NCI-H2196 treated with DMSO at 0.1 percent for 48 hours (cell line): ENCODE data around the gene KRT79.

Experiments used
- DNase-seq: peaks from one replicate; lab custom pipeline; 2025; ENCODE audit not compliant: unreplicated experiment; lab: John Stamatoyannopoulos, UW

KRT79 gene

GRCh38 chr12:52791271-52792184 lies 42.6 kb downstream of the KRT79 start:
- DNase-seq, result no peak

GRCh38 chr12:52790427-52791270 lies 43.5 kb downstream of the KRT79 start:
- no peak for DNase-seq

GRCh38 chr12:52789637-52790426 lies 44.3 kb downstream of the KRT79 start:
- DNase-seq, result no peak

- DNase-seq, result no peak
Observed at GRCh38 chr12:52788876-52789636, 45.1 kb downstream of the KRT79 start.

- no peak for DNase-seq
Observed at GRCh38 chr12:52788192-52788875, 45.8 kb downstream of the KRT79 start.

GRCh38 chr12:52787324-52788191 lies 46.6 kb downstream of the KRT79 start:
- DNase-seq, result no peak

GRCh38 chr12:52784909-52785308 lies 49.2 kb downstream of the KRT79 start:
- DNase-seq, result no peak

- no peak for DNase-seq
Observed at GRCh38 chr12:52783563-52784316, 50.4 kb downstream of the KRT79 start.

- DNase-seq, result no peak
Observed at GRCh38 chr12:52782502-52782901, 51.6 kb downstream of the KRT79 start.

GRCh38 chr12:52781399-52782082 lies 52.6 kb downstream of the KRT79 start:
- DNase-seq, result no peak

GRCh38 chr12:52779914-52780313 lies 54.2 kb downstream of the KRT79 start:
- no peak for DNase-seq

- DNase-seq, result no peak
Observed at GRCh38 chr12:52778833-52779232, 55.3 kb downstream of the KRT79 start.

- no peak for DNase-seq
Observed at GRCh38 chr12:52777566-52777965, 56.5 kb downstream of the KRT79 start.

- no peak for DNase-seq
Observed at GRCh38 chr12:52776913-52777395, 57.2 kb downstream of the KRT79 start, which contains the start of gene KRT76. TSS of gene KRT76 (minus strand) at chr12:52777345. CDS start at chr12:52777291, 54 bp downstream.

GRCh38 chr12:52776435-52776834 lies 57.7 kb downstream of the KRT79 start:
- no peak for DNase-seq

GRCh38 chr12:52774629-52775250 lies 59.4 kb downstream of the KRT79 start:
- no peak for DNase-seq

GRCh38 chr12:52772772-52773171 lies 61.3 kb downstream of the KRT79 start:
- no peak for DNase-seq
